Dedifferentiated amniotic fluid mesenchymal stem cell (primary cell): Measurements from ENCODE around the gene HSD3B7.
A peak's percentile ranks its signal among the peaks of the same experiment; 100 is the strongest.

ENCODE experiments used
- DNase-seq: peaks from one replicate; pipeline ENCODE4 v3.0.0-alpha.2; 2016; ENCODE audit errors: extremely low spot score

Gene HSD3B7

GRCh38 chr16:31022544-31023251 is 37.7 kb downstream of the HSD3B7 start:
- DNase-seq, result no peak

GRCh38 chr16:31023252-31023602 is 38.2 kb downstream of the HSD3B7 start:
- no peak for DNase-seq

GRCh38 chr16:31023627-31024226 is 38.7 kb downstream of the HSD3B7 start:
- DNase-seq, result no peak

- no peak for DNase-seq
Observed at GRCh38 chr16:31025339-31025738, 40.3 kb downstream of the HSD3B7 start.

GRCh38 chr16:31029272-31029671 is 44.3 kb downstream of the HSD3B7 start:
- DNase-seq, result no peak

GRCh38 chr16:31031276-31031675 is 46.3 kb downstream of the HSD3B7 start:
- no peak for DNase-seq

GRCh38 chr16:31032736-31033708 is 48.0 kb downstream of the HSD3B7 start, which contains the start of gene STX4:
Gene STX4, plus strand, starts transcription at chr16:31033558. Its CDS starts 248 bp downstream, at chr16:31033806.
- DNase-seq, result peak; percentile 99

- DNase-seq, result peak; percentile 77
Observed at GRCh38 chr16:31033709-31034492, 48.9 kb downstream of the HSD3B7 start.

- no peak for DNase-seq
Observed at GRCh38 chr16:31036691-31037090, 51.7 kb downstream of the HSD3B7 start.
